Erythroblast (primary cell): ENCODE data around the gene EAF1.

Experiments
- GATA1 ChIP-seq: IDR thresholded peaks from 2 replicates; pipeline ENCODE4 v1.6.1; 2011; ENCODE audit warnings: low read depth, mild to moderate bottlenecking, control low read depth, low read length, moderate library complexity
- POLR2A ChIP-seq: IDR thresholded peaks from 2 replicates; pipeline ENCODE4 v1.6.1; 2011; ENCODE audit warnings: mild to moderate bottlenecking, low read length

GRCh38 chr3:15387735-15388134 is 39.7 kb upstream of the EAF1 start:
- TF ChIP-seq POLR2A, result no peak
- no peak for TF ChIP-seq GATA1
